ENCODE measurements around the gene GLI1.

GLI1 gene

GRCh38 chr12:57456145-57456700 is 3.4 kb upstream of the GLI1 start:
- Histone ChIP-seq H3K4me3 (ENCODE audit: low read depth, low read length) (no peak overlapping the region), H2AFZ (peak overlapping the region; percentile 71), H3K79me2 (no peaks in the 10 kb centered on the region), H3K9ac (no peak overlapping the region), H3K27ac (no peak overlapping the region), H3K36me3 (ENCODE audit: control insufficient read depth, insufficient read depth, low read length) (no peaks in the 10 kb centered on the region), H3K4me2 (ENCODE audit: low read length) (peak overlapping the region; percentile 15), H3K9me3 (ENCODE audit: control insufficient read depth, low read length) (no peaks in the 10 kb centered on the region), H3K4me1 (peaks cover 22% of the 10 kb centered on the region), H3K27me3 (ENCODE audit: control insufficient read depth, insufficient read depth, low read length) (no peaks in the 10 kb centered on the region)
- TF ChIP-seq CTCF (IDR thresholded peaks at IDR 0.05): peak; percentile 72

DNA sequence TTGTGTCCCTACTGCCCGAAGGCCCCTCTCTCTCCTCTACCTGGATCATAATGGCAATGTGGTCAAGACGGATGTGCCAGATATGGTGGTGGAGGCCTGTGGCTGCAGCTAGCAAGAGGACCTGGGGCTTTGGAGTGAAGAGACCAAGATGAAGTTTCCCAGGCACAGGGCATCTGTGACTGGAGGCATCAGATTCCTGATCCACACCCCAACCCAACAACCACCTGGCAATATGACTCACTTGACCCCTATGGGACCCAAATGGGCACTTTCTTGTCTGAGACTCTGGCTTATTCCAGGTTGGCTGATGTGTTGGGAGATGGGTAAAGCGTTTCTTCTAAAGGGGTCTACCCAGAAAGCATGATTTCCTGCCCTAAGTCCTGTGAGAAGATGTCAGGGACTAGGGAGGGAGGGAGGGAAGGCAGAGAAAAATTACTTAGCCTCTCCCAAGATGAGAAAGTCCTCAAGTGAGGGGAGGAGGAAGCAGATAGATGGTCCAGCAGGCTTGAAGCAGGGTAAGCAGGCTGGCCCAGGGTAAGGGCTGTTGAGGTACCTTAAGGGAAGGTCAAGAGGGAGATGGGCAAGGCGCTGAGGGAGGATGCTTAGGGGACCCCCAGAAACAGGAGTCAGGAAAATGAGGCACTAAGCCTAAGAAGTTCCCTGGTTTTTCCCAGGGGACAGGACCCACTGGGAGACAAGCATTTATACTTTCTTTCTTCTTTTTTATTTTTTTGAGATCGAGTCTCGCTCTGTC is 2.7 kb upstream of the GLI1 start:
- Histone ChIP-seq H3K4me1 (peaks cover 24% of the 10 kb centered on the region), H3K27me3 (ENCODE audit: control insufficient read depth, insufficient read depth, low read length) (no peaks in the 10 kb centered on the region), H3K4me2 (ENCODE audit: low read length) (no peak overlapping the region), H3K4me3 (ENCODE audit: low read depth, low read length) (no peak overlapping the region), H3K27ac (no peak overlapping the region), H3K79me2 (no peaks in the 10 kb centered on the region), H3K36me3 (ENCODE audit: control insufficient read depth, insufficient read depth, low read length) (no peaks in the 10 kb centered on the region), H2AFZ (no peak overlapping the region), H3K9me3 (ENCODE audit: control insufficient read depth, low read length) (no peaks in the 10 kb centered on the region), H3K9ac (no peak overlapping the region)
- no peak for TF ChIP-seq CTCF (IDR thresholded peaks at IDR 0.05)

DNA sequence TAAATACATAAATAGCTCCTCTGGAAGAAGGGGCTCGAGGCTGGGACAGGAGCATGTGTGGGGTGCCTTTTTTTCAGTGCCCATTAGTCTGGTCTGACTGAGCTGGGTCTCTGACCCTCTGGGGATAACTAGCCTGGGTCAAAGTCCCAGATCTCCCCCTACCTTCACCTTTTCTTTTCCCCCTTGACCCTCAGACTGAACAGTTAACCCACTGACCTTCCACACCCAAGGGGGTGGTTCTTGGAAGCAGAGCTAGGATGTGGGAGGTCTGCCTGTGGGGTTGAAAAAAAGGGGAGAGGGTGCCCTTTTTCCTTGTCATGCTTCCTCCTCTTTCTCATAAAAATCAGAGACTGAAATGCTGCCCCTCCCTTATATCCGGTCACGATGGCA is 925 bp upstream of the GLI1 start:
- Histone ChIP-seq H2AFZ (peak overlapping the region; percentile 97), H3K79me2 (no peaks in the 10 kb centered on the region), H3K4me3 (ENCODE audit: low read depth, low read length) (peak overlapping the region; percentile 87), H3K27ac (peak overlapping the region; percentile 42), H3K27me3 (ENCODE audit: control insufficient read depth, insufficient read depth, low read length) (no peaks in the 10 kb centered on the region), H3K36me3 (ENCODE audit: control insufficient read depth, insufficient read depth, low read length) (no peaks in the 10 kb centered on the region), H3K9ac (no peak overlapping the region), H3K4me1 (peaks cover 24% of the 10 kb centered on the region), H3K9me3 (ENCODE audit: control insufficient read depth, low read length) (no peaks in the 10 kb centered on the region), H3K4me2 (ENCODE audit: low read length) (peak overlapping the region; percentile 97)
- TF ChIP-seq CTCF (IDR thresholded peaks at IDR 0.05): no peak

GRCh38 chr12:57459055-57459749 is 383 bp upstream of the GLI1 start:
- Histone ChIP-seq H3K27ac (peak overlapping the region; percentile 42), H3K4me3 (ENCODE audit: low read depth, low read length) (peak overlapping the region; percentile 87), H2AFZ (peak overlapping the region; percentile 97), H3K27me3 (ENCODE audit: control insufficient read depth, insufficient read depth, low read length) (no peaks in the 10 kb centered on the region), H3K4me2 (ENCODE audit: low read length) (peak overlapping the region; percentile 97), H3K9me3 (ENCODE audit: control insufficient read depth, low read length) (no peaks in the 10 kb centered on the region), H3K9ac (no peak overlapping the region), H3K79me2 (no peaks in the 10 kb centered on the region), H3K36me3 (ENCODE audit: control insufficient read depth, insufficient read depth, low read length) (no peaks in the 10 kb centered on the region), H3K4me1 (peaks cover 24% of the 10 kb centered on the region)
- TF ChIP-seq CTCF (IDR thresholded peaks at IDR 0.05): peak; percentile 95
